Osteocyte (in vitro differentiated cells): ENCODE results near the gene GANC. TPM values are rescaled to one million over a fixed set of nuclear protein-coding genes. Genes with fewer than 3 reads are reported as not detected.

Source experiments
- DNase-seq: peaks from one replicate; pipeline ENCODE4 v3.0.0; 2021; ENCODE audit warnings: mixed read lengths; ENCODE audit not compliant: unreplicated experiment; ENCODE audit errors: extremely low spot score
- H3K27ac Mint-ChIP-seq: one replicate; pipeline ENCODE4 v1.8.0; 2021; ENCODE audit warnings: mild to moderate bottlenecking, mixed read lengths; ENCODE audit not compliant: unreplicated experiment
- H3K27me3 Mint-ChIP-seq: one replicate; pipeline ENCODE4 v1.8.0; 2021; ENCODE audit warnings: mixed read lengths; ENCODE audit not compliant: unreplicated experiment
- H3K36me3 Mint-ChIP-seq: one replicate; pipeline ENCODE4 v1.8.0; 2021; ENCODE audit warnings: mixed read lengths; ENCODE audit not compliant: unreplicated experiment
- H3K4me1 Mint-ChIP-seq: one replicate; pipeline ENCODE4 v1.8.0; 2021; ENCODE audit warnings: mixed read lengths; ENCODE audit not compliant: unreplicated experiment
- H3K4me3 Mint-ChIP-seq: one replicate; pipeline ENCODE4 v1.8.0; 2021; ENCODE audit warnings: mild to moderate bottlenecking, moderate library complexity, mixed read lengths; ENCODE audit not compliant: unreplicated experiment
- H3K9me3 Mint-ChIP-seq: one replicate; pipeline ENCODE4 v1.8.0; 2021; ENCODE audit warnings: mixed read lengths; ENCODE audit not compliant: unreplicated experiment
- total RNA-seq: library from RNA; stranded (reverse); gene quantifications from 2 replicates; pipeline ENCODE4 v1.2.1, GENCODE V29; 2021
- TF ChIP-seq, protein P1 (sequence below): fragments of 200-600 bp; sonication (generic); IDR thresholded peaks from 2 replicates; pipeline ENCODE4 v1.5.0; 2021; ENCODE audit warnings: antibody characterized with exemption, mild to moderate bottlenecking, moderate library complexity

Gene GANC
- total RNA-seq, 1 donor from 2014 or later: 34.0 TPM

DNA sequence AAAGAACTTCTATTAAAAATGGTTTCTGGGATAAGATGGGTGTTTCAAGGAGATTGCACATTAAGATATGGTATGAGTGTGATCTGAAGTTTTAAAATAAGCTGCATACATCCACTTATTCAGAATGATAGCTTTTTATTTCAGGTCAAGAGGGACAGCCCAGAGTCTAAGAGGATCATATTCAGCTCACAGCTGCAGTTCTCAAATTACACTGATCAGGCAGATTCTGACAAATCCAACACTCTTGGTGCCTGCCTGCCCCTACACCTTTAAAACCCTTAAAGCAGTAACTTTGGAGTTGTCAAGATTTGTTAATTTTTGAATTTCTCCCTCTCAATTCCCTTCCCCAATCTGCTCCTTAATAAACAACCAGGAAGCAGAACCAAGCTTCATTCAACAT lies 9.3 kb downstream of the GANC start:
- H3K36me3 Mint-ChIP-seq: peaks cover 8% of the 10 kb centered on the region
- TF ChIP-seq, protein P1, sequence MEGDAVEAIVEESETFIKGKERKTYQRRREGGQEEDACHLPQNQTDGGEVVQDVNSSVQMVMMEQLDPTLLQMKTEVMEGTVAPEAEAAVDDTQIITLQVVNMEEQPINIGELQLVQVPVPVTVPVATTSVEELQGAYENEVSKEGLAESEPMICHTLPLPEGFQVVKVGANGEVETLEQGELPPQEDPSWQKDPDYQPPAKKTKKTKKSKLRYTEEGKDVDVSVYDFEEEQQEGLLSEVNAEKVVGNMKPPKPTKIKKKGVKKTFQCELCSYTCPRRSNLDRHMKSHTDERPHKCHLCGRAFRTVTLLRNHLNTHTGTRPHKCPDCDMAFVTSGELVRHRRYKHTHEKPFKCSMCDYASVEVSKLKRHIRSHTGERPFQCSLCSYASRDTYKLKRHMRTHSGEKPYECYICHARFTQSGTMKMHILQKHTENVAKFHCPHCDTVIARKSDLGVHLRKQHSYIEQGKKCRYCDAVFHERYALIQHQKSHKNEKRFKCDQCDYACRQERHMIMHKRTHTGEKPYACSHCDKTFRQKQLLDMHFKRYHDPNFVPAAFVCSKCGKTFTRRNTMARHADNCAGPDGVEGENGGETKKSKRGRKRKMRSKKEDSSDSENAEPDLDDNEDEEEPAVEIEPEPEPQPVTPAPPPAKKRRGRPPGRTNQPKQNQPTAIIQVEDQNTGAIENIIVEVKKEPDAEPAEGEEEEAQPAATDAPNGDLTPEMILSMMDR: no peak
- no peaks in the 10 kb centered on the region for H3K27me3 Mint-ChIP-seq
- H3K4me3 Mint-ChIP-seq: no peak overlapping the region
- H3K27ac Mint-ChIP-seq: no peak overlapping the region
- no peaks in the 10 kb centered on the region for H3K9me3 Mint-ChIP-seq
- no peak for DNase-seq
- H3K4me1 Mint-ChIP-seq: no peaks in the 10 kb centered on the region

DNA sequence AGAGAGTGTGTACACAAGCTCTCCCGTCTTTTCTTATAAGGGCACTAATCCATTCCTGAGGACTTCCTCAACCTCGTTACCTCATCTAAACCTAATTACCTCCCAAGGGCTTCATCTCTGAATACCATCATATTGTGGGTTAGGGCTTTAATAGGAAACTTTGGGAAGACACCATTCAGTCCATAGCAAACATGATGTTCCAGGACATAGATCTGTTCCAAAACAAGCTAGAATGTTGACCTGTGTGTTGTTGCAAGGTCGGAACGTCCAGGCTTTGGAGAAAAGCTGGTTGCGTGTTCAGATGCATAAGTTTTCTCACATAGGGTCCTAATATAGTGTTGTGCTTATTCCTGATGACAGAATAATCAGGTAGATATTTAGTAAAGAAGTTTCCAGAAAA lies 9.9 kb downstream of the GANC start:
- TF ChIP-seq, protein P1: no peak
- H3K27ac Mint-ChIP-seq: no peak overlapping the region
- DNase-seq: no peak
- no peaks in the 10 kb centered on the region for H3K27me3 Mint-ChIP-seq
- peaks cover 10% of the 10 kb centered on the region for H3K36me3 Mint-ChIP-seq
- no peak overlapping the region for H3K4me3 Mint-ChIP-seq
- no peaks in the 10 kb centered on the region for H3K9me3 Mint-ChIP-seq
- no peaks in the 10 kb centered on the region for H3K4me1 Mint-ChIP-seq

DNA sequence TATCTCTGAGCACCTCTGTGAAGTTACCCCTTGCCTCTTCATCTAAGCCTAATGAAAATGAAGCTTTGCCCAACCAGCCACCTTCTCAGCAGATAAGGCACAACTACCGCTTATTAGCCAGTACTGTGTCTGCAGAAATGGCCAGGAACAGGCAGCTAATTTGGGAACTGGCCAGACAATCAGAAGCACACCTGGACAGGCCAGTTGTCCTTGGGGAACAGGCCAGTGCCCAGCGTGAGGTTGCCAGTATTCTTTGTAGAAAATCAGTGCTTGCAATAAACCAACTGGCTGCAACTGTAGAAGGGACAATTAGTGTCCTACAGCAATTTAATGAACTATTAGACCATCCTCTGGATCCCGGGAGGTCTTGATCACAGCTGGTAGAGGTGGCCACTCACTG lies 10.7 kb downstream of the GANC start:
- DNase-seq: no peak
- H3K9me3 Mint-ChIP-seq: no peaks in the 10 kb centered on the region
- H3K27ac Mint-ChIP-seq: no peak overlapping the region
- H3K27me3 Mint-ChIP-seq: no peaks in the 10 kb centered on the region
- peaks cover 11% of the 10 kb centered on the region for H3K36me3 Mint-ChIP-seq
- no peaks in the 10 kb centered on the region for H3K4me1 Mint-ChIP-seq
- H3K4me3 Mint-ChIP-seq: no peak overlapping the region
- TF ChIP-seq, protein P1: no peak

DNA sequence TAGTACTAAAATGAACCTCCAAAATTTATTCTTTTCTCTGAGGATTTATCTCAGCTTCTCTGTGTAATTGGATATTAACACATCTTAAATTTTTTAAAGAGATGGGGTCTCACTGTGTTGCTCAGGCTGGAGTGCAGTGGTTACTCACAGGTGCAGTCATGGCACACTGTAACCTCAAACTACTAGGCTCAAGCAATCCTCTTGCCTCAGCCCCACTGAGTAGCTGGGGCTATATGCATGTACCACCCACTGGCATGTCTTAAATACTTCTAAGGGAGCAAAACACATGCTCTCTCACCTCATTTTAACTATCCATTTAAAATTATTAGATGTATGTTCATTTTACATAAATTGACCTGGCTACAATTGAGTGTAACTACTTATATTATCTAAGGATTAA lies 11.6 kb downstream of the GANC start:
- no peak overlapping the region for H3K27ac Mint-ChIP-seq
- no peaks in the 10 kb centered on the region for H3K4me1 Mint-ChIP-seq
- no peaks in the 10 kb centered on the region for H3K9me3 Mint-ChIP-seq
- H3K4me3 Mint-ChIP-seq: no peak overlapping the region
- TF ChIP-seq, protein P1: no peak
- H3K27me3 Mint-ChIP-seq: no peaks in the 10 kb centered on the region
- peaks cover 8% of the 10 kb centered on the region for H3K36me3 Mint-ChIP-seq
- DNase-seq: no peak

DNA sequence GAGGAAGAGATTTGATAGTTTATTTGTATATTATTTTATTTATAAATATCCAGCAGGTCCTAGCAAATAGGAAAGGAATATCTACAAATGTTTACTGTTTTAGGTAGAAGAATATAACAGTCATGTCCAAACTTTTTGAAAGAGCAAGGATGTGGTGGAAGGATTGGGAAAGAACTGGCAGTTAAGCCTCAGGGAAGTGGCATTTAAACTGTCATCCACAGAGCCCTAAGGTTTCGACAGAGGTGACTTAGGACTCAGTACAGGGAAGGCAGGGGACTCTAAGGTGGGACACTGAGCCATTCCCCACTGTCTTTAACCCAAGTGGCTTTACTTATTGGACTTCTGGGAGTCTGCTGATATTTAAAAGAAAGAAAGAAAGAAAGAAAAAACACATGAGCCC lies 12.0 kb downstream of the GANC start:
- H3K4me3 Mint-ChIP-seq: no peak overlapping the region
- H3K36me3 Mint-ChIP-seq: peaks cover 8% of the 10 kb centered on the region
- TF ChIP-seq, protein P1: no peak
- no peaks in the 10 kb centered on the region for H3K9me3 Mint-ChIP-seq
- DNase-seq: no peak
- no peaks in the 10 kb centered on the region for H3K27me3 Mint-ChIP-seq
- no peaks in the 10 kb centered on the region for H3K4me1 Mint-ChIP-seq
- no peak overlapping the region for H3K27ac Mint-ChIP-seq
